Measurements from ENCODE around the gene DQX1. TPM values are rescaled to one million over a fixed set of nuclear protein-coding genes. Genes with fewer than 3 reads are reported as not detected.

DQX1 gene
- total RNA-seq, 1 experiment from 2014 or later = 0.71 TPM

GRCh38 chr2:74493546-74493945 is 32.5 kb downstream of the DQX1 start:
- no peak overlapping the region for H3K4me3 ChIP-seq (ENCODE audit: low read depth, low read length, poor library complexity, severe bottlenecking)
- H3K36me3 ChIP-seq (ENCODE audit: insufficient read depth, low read length, poor library complexity, severe bottlenecking) = peaks cover 27% of the 10 kb centered on the region
- no peak overlapping the region for H3K27ac ChIP-seq (ENCODE audit: low read depth, low read length, poor library complexity, severe bottlenecking)
- POLR2A ChIA-PET (ENCODE audit: low non-redundant PET) = no interaction called here
- H3K4me1 ChIP-seq (ENCODE audit: insufficient read depth, low read length, poor library complexity, severe bottlenecking) = peaks cover 5% of the 10 kb centered on the region
- CTCF ChIA-PET = interaction anchor here (0.6 kb wide), 1 partner anchor 11 kb away, joined by 5 read pairs; the partner anchor contains the start of genes CCDC142 and TTC31
- peaks cover 11% of the 10 kb centered on the region for H3K27me3 ChIP-seq (replicated peaks; ENCODE audit: insufficient read depth, low read depth, low read length, poor library complexity)
- no peaks in the 10 kb centered on the region for H3K9me3 ChIP-seq (ENCODE audit: low read depth, low read length, poor library complexity, severe bottlenecking)
- intact Hi-C loops (cut with micrococcal nuclease; ENCODE audit: unreplicated experiment) = no loop called here
- no peak for DNase-seq (ENCODE audit: low spot score)
- TF ChIP-seq EZH2 (IDR thresholded peaks at IDR 0.05; ENCODE audit: borderline replicate concordance, low read depth, low read length, poor library complexity, severe bottlenecking) (no peak), CTCF (conservative IDR thresholded peaks at IDR 0.05; ENCODE audit: low read depth, low read length) (no peak)
- BruUV-seq (replicated peaks) = no TSS peak

GRCh38 chr2:74491648-74492544 is 34.1 kb downstream of the DQX1 start:
- ChIA-PET POLR2A (ENCODE audit: low non-redundant PET) (no interaction called here), CTCF (no interaction called here)
- no peak for DNase-seq (ENCODE audit: low spot score)
- intact Hi-C loops (cut with micrococcal nuclease; ENCODE audit: unreplicated experiment) = no loop called here
- no peaks in the 10 kb centered on the region for H3K9me3 ChIP-seq (ENCODE audit: low read depth, low read length, poor library complexity, severe bottlenecking)
- no peak overlapping the region for H3K27ac ChIP-seq (ENCODE audit: low read depth, low read length, poor library complexity, severe bottlenecking)
- no peaks in the 10 kb centered on the region for H3K4me1 ChIP-seq (ENCODE audit: insufficient read depth, low read length, poor library complexity, severe bottlenecking)
- no peak for TF ChIP-seq CTCF (conservative IDR thresholded peaks at IDR 0.05; ENCODE audit: low read depth, low read length)
- no peak for TF ChIP-seq EZH2 (IDR thresholded peaks at IDR 0.05; ENCODE audit: borderline replicate concordance, low read depth, low read length, poor library complexity, severe bottlenecking)
- H3K4me3 ChIP-seq (ENCODE audit: low read depth, low read length, poor library complexity, severe bottlenecking) = no peak overlapping the region
- H3K27me3 ChIP-seq (replicated peaks; ENCODE audit: insufficient read depth, low read depth, low read length, poor library complexity) = no peaks in the 10 kb centered on the region
- no TSS peak for BruUV-seq (replicated peaks)
- peaks cover 27% of the 10 kb centered on the region for H3K36me3 ChIP-seq (ENCODE audit: insufficient read depth, low read length, poor library complexity, severe bottlenecking)

GRCh38 chr2:74489906-74490305 is 36.1 kb downstream of the DQX1 start:
- DNase-seq (ENCODE audit: low spot score) = no peak
- no peak for TF ChIP-seq EZH2 (IDR thresholded peaks at IDR 0.05; ENCODE audit: borderline replicate concordance, low read depth, low read length, poor library complexity, severe bottlenecking)
- TF ChIP-seq CTCF (conservative IDR thresholded peaks at IDR 0.05; ENCODE audit: low read depth, low read length) = no peak
- intact Hi-C loops (cut with micrococcal nuclease; ENCODE audit: unreplicated experiment) = no loop called here
- H3K27me3 ChIP-seq (replicated peaks; ENCODE audit: insufficient read depth, low read depth, low read length, poor library complexity) = no peaks in the 10 kb centered on the region
- H3K4me1 ChIP-seq (ENCODE audit: insufficient read depth, low read length, poor library complexity, severe bottlenecking) = no peaks in the 10 kb centered on the region
- no peak overlapping the region for H3K27ac ChIP-seq (ENCODE audit: low read depth, low read length, poor library complexity, severe bottlenecking)
- ChIA-PET POLR2A (ENCODE audit: low non-redundant PET) (no interaction called here), CTCF (no interaction called here)
- H3K36me3 ChIP-seq (ENCODE audit: insufficient read depth, low read length, poor library complexity, severe bottlenecking) = peaks cover 27% of the 10 kb centered on the region
- H3K4me3 ChIP-seq (ENCODE audit: low read depth, low read length, poor library complexity, severe bottlenecking) = no peak overlapping the region
- BruUV-seq (replicated peaks) = no TSS peak
- H3K9me3 ChIP-seq (ENCODE audit: low read depth, low read length, poor library complexity, severe bottlenecking) = no peaks in the 10 kb centered on the region
